K562 (cell line): Measurements from ENCODE around the gene SLC22A16. TPM values are rescaled to one million over a fixed set of nuclear protein-coding genes. Genes with fewer than 3 reads are reported as not detected.
A peak's percentile ranks its signal among the peaks of the same experiment; 100 is the strongest.

Source experiments
- ATAC-seq: fragments of 200-7000 bp; cut with Tn5 transposase; 3 replicates; pipeline ENCODE4 v1.9.1; 2020; ENCODE audit warnings: moderate library complexity
- BruUV-seq: library from RNA; stranded (reverse); fragments of 400-500 nt; replicated peaks from 2 replicates; lab custom pipeline; 2021; lab: Mats Ljungman, UMichigan
- CTCF ChIA-PET: fragments of 300-600 bp; formaldehyde crosslinking; extraction: SDS; loops from one replicate; lab custom pipeline; 2021; ENCODE audit warnings: low intra/inter-chr PET ratio; lab: Yijun Ruan, JAX
- POLR2A ChIA-PET: fragments of 300-600, 350-650 bp; sonication (Branson Sonifier 250); formaldehyde crosslinking; extraction: SDS; loops from one replicate; lab custom pipeline; 2021; ENCODE audit warnings: antibody characterized with exemption, inconsistent platforms; lab: Yijun Ruan, JAX
- DNase-seq, 4 experiments: peaks; one replicate each; pipeline versions ENCODE4 v3.0.0 to v3.0.0-alpha.2; 2011 to 2018; ENCODE audit warnings: low spot score in 3 of 4, mixed read lengths in 3 of 4; ENCODE audit errors: extremely low read depth in 1 of 4
- FAIRE-seq: peaks from 2 replicates; lab custom pipeline; 2011; peaks lifted over from hg19 to GRCh38; lab: Jason Lieb, UNC
- H2AFZ ChIP-seq: 2 replicates; pipeline ENCODE4 v1.6.0; 2011; ENCODE audit warnings: low read depth, low read length, control low read depth, inconsistent platforms
- H3K27ac ChIP-seq: fragments of 200-600 bp; 3 replicates; pipeline ENCODE4 v1.8.0; 2011; ENCODE audit warnings: low read depth, mild to moderate bottlenecking, control low read depth, inconsistent platforms, low read length, moderate library complexity, mixed read lengths; ENCODE audit errors: extremely low read depth
- H3K27me3 ChIP-seq, 2 experiments: fragments of 300-600 bp in 1 of 2; 2 replicates in 1 of 2; 3 replicates in 1 of 2; pipeline versions ENCODE4 v1.6.0 to v1.8.0; 2011; ENCODE audit warnings: inconsistent platforms in 2 of 2, low read length in 2 of 2, mild to moderate bottlenecking in 1 of 2, mixed read lengths in 1 of 2, moderate library complexity in 1 of 2; ENCODE audit not compliant: control insufficient read depth in 2 of 2, insufficient read depth in 2 of 2
- H3K36me3 ChIP-seq: fragments of 300-600 bp; 3 replicates; pipeline ENCODE4 v1.8.0; 2011; ENCODE audit warnings: mild to moderate bottlenecking, low read length, inconsistent platforms; ENCODE audit not compliant: control insufficient read depth, insufficient read depth
- H3K4me1 ChIP-seq, 2 experiments: fragments of 200-600 bp in 1 of 2; replicated peaks in 1 of 2; 2 replicates in 1 of 2; 3 replicates in 1 of 2; pipeline versions ENCODE4 v1.5.1 to v1.8.0; 2011; ENCODE audit warnings: inconsistent platforms in 2 of 2, low read length in 2 of 2, mild to moderate bottlenecking in 1 of 2, mixed read lengths in 1 of 2, moderate library complexity in 1 of 2; ENCODE audit not compliant: control insufficient read depth in 2 of 2, insufficient read depth in 2 of 2
- H3K4me2 ChIP-seq: 2 replicates; pipeline ENCODE4 v1.6.1; 2011; ENCODE audit warnings: low read length, control low read depth, inconsistent platforms, mixed read lengths; ENCODE audit not compliant: insufficient read depth
- H3K4me3 ChIP-seq: fragments of 200-600 bp; sonication (generic), shearing (Covaris generic); 2 replicates; pipeline ENCODE4 v1.5.1; 2016; ENCODE audit warnings: control low read depth, inconsistent platforms
- H3K79me2 ChIP-seq: fragments of 200-600 bp; 3 replicates; pipeline ENCODE4 v1.8.0; 2011; ENCODE audit warnings: low read length, inconsistent platforms; ENCODE audit not compliant: control insufficient read depth, insufficient read depth
- H3K9ac ChIP-seq, 2 experiments: 2 replicates each; pipeline versions ENCODE4 v1.6.0 to v1.6.1; 2011; ENCODE audit warnings: low read depth in 2 of 2, low read length in 2 of 2, control low read depth in 1 of 2, inconsistent platforms in 1 of 2, mild to moderate bottlenecking in 1 of 2, mixed read lengths in 1 of 2; ENCODE audit not compliant: insufficient read depth in 1 of 2
- H3K9me1 ChIP-seq: one replicate; pipeline ENCODE4 v1.6.0; 2011; ENCODE audit warnings: inconsistent platforms, mild to moderate bottlenecking, low read length, moderate library complexity; ENCODE audit not compliant: control insufficient read depth, insufficient read depth
- H3K9me3 ChIP-seq: replicated peaks from 2 replicates; pipeline ENCODE4 v1.5.1; 2011; ENCODE audit warnings: low read depth, low read length, inconsistent platforms; ENCODE audit not compliant: control insufficient read depth, insufficient read depth
- H4K20me1 ChIP-seq: replicated peaks from 2 replicates; pipeline ENCODE4 v1.6.1; 2011; ENCODE audit warnings: low read length, inconsistent platforms, mixed read lengths; ENCODE audit not compliant: control insufficient read depth, insufficient read depth
- EP300 ChIP-seq: IDR thresholded peaks from 2 replicates; pipeline ENCODE4 v1.6.1; 2012; ENCODE audit warnings: low read length, improper control_type of control experiment
- FOSL1 ChIP-seq: fragments of 200-800 bp; sonication (Bioruptor generic); conservative IDR thresholded peaks from 2 replicates; pipeline ENCODE4 v1.6.1; 2016; ENCODE audit warnings: missing genetic modification characterization, missing compliant biosample characterization
- HDGF ChIP-seq: fragments of 450-650 bp; IDR thresholded peaks from 2 replicates; pipeline ENCODE4 v1.6.1; 2016
- IRF2 ChIP-seq: sonication (generic); formaldehyde crosslinking; IDR thresholded peaks from 2 replicates; pipeline ENCODE4 v1.8.1; 2022; ENCODE audit warnings: mild to moderate bottlenecking, missing genetic modification reagents
- MEIS2 ChIP-seq: fragments of 450-650 bp; IDR thresholded peaks from 2 replicates; pipeline ENCODE4 v1.6.1; 2014; ENCODE audit warnings: mild to moderate bottlenecking; ENCODE audit not compliant: partially characterized antibody
- NFE2 ChIP-seq: IDR thresholded peaks from 2 replicates; pipeline ENCODE4 v1.6.1; 2014; ENCODE audit warnings: antibody characterized with exemption, low read depth
- POLR3A ChIP-seq: IDR thresholded peaks from 2 replicates; pipeline ENCODE4 v1.6.1; 2011; ENCODE audit warnings: borderline replicate concordance, mild to moderate bottlenecking, moderate library complexity; ENCODE audit not compliant: insufficient read length, insufficient read depth; ENCODE audit errors: extremely low read depth
- RBM34 ChIP-seq: fragments of 200-400 bp; formaldehyde crosslinking; IDR thresholded peaks from 2 replicates; pipeline ENCODE4 v1.6.1; 2018; ENCODE audit warnings: low read length, borderline replicate concordance; ENCODE audit not compliant: insufficient read depth
- RFX7 ChIP-seq: fragments of 250-450 bp; sonication (Bioruptor Pico); IDR thresholded peaks from 2 replicates; pipeline ENCODE4 v1.5.1; 2021; ENCODE audit warnings: mild to moderate bottlenecking
- RHOXF2B ChIP-seq: fragments of 250-450 bp; sonication (Bioruptor Pico); conservative IDR thresholded peaks from 2 replicates; pipeline ENCODE4 v1.5.1; 2021
- SMARCA5 ChIP-seq: fragments of 450-650 bp; IDR thresholded peaks from 2 replicates; pipeline ENCODE4 v1.6.1; 2016
- TCF3 ChIP-seq: sonication (generic); formaldehyde crosslinking; IDR thresholded peaks from 2 replicates; pipeline ENCODE4 v1.4.0; 2020; ENCODE audit warnings: mild to moderate bottlenecking, missing genetic modification reagents
- ZBTB17 ChIP-seq: fragments of 450-650 bp; formaldehyde crosslinking; IDR thresholded peaks from 2 replicates; pipeline ENCODE4 v1.4.0; 2020; ENCODE audit warnings: mild to moderate bottlenecking
- WGBS: fragments of 100-300 bp; shearing (Covaris generic); methylation state at CpG from one replicate; pipeline ENCODE4 v1.1.6; 2016; ENCODE audit warnings: low coverage, mixed read lengths; ENCODE audit not compliant: insufficient coverage; ENCODE audit errors: missing lambda C conversion rate; 5-methylcytosine and 5-hydroxymethylcytosine counted together
- in situ Hi-C: fragments of 300-500 bp; cut with MboI; formaldehyde crosslinking; loops from 4 replicates; pipeline ENCODE4 v1.15.0; 2018; ENCODE audit warnings: inconsistent platforms, mixed read lengths
- intact Hi-C: fragments of 100-400 bp; cut with micrococcal nuclease; formaldehyde crosslinking; loops from 2 replicates; pipeline ENCODE4 v1.14.2; 2022
- polyA plus RNA-seq, 8 experiments: library from polyadenylated mRNA; depleted of rRNA in 4 of 8; stranded (reverse) in 5 of 8; unstranded in 3 of 8; fragments of >200 nt; fragmentation: Nextera tagmentation in 2 of 8; fragmentation: Illumina TruSeq in 1 of 8; extraction: Ambion mirVana in 2 of 8; extraction: Trizol in 1 of 8; gene quantifications; 2 replicates each; pipeline versions ENCODE4 v1.2.1 to v1.2.3, GENCODE V29; 2011 to 2014; ENCODE audit warnings: inconsistent platforms in 1 of 8, missing spikeins in 1 of 8
- total RNA-seq, 7 experiments: library from RNA; depleted of rRNA in 6 of 7; stranded (reverse); fragments of >200 nt in 6 of 7; fragmentation: Illumina TruSeq in 2 of 7; extraction: Trizol in 2 of 7; gene quantifications; 2 replicates each; pipeline versions ENCODE4 v1.2.1 to v1.2.3, GENCODE V29; 2011 to 2021; ENCODE audit warnings: low replicate concordance in 1 of 7
- TF ChIP-seq, protein P1 (sequence below): fragments of 450-650 bp; IDR thresholded peaks from 2 replicates; pipeline ENCODE4 v1.6.1; 2016; ENCODE audit warnings: antibody characterized with exemption

The SLC22A16 gene
- total and polyA plus RNA-seq, 9 of the 15 experiments (the other 6 are each of a cell fraction or from before 2014, with no cell fraction given) = not detected

- no peak for TF ChIP-seq SMARCA5
- no peak for TF ChIP-seq RHOXF2B (CRISPR knock-in tag)
- H3K9me3 ChIP-seq = no peaks in the 10 kb centered on the region
- in situ Hi-C loops = loop anchor here (10.0 to 25.0 kb wide), 3 partner anchors 225 to 862 kb away; partner anchors contain the start of gene WASF1
- no peak for FAIRE-seq
- ATAC-seq = peak; percentile 37
- H3K79me2 ChIP-seq = no peaks in the 10 kb centered on the region
- H3K4me2 ChIP-seq = no peak overlapping the region
- H3K27ac ChIP-seq = no peak overlapping the region
- intact Hi-C loops = loop anchor here (10.0 kb wide), 1 partner anchor 615 kb away; no protein-coding TSS in a partner anchor
- H3K4me1 ChIP-seq = peaks cover 9 to 11% of the 10 kb centered on the region in 2 experiments; a peak in 3 of 5 replicates
- no peaks in the 10 kb centered on the region for H3K36me3 ChIP-seq
- no peaks in the 10 kb centered on the region for H3K9me1 ChIP-seq
- POLR2A ChIA-PET = interaction anchor here (0.6 kb wide), 1 partner anchor 70 kb away, joined by 3 read pairs; no protein-coding TSS in a partner anchor
- CTCF ChIA-PET = no interaction called here
- H3K9ac ChIP-seq = no peak overlapping the region; a peak in 1 of 4 replicates
- H3K4me3 ChIP-seq = no peak overlapping the region
- H3K27me3 ChIP-seq = peaks cover 0 to 11% of the 10 kb centered on the region in 2 experiments; a peak in 3 of 5 replicates
- no peak for DNase-seq
- BruUV-seq = no TSS peak
- peak overlapping the region; percentile 40; the same call in 1 of the 2 replicates for H2AFZ ChIP-seq
- no peaks in the 10 kb centered on the region for H4K20me1 ChIP-seq
- 60% methylated on average over 31 of the region's 43 CpGs for WGBS
Observed at GRCh38 chr6:110399219-110400071, 77.0 kb downstream of the SLC22A16 start.

- Histone ChIP-seq H3K79me2 (no peaks in the 10 kb centered on the region), H3K27ac (no peak overlapping the region), H3K9me3 (no peaks in the 10 kb centered on the region), H3K27me3 (peaks cover 0 to 14% of the 10 kb centered on the region in 2 experiments; a peak in 3 of 5 replicates), H3K4me2 (no peak overlapping the region), H3K4me1 (peaks cover 9 to 11% of the 10 kb centered on the region in 2 experiments; a peak in 3 of 5 replicates), H3K9ac (no peak overlapping the region), H3K9me1 (no peaks in the 10 kb centered on the region), H3K36me3 (no peaks in the 10 kb centered on the region), H3K4me3 (no peak overlapping the region), H4K20me1 (no peaks in the 10 kb centered on the region), H2AFZ (peak overlapping the region; percentile 55; the same call in 1 of the 2 replicates)
- peak in 2 of 4 experiments; percentile 14 to 30 for DNase-seq
- peak; percentile 74 for ATAC-seq
- ChIA-PET POLR2A (no interaction called here), CTCF (no interaction called here)
- intact Hi-C loops = loop anchor here (10.0 kb wide), 1 partner anchor 614 kb away; no protein-coding TSS in a partner anchor
- in situ Hi-C loops = loop anchor here (10.0 to 25.0 kb wide), 3 partner anchors 224 to 861 kb away; partner anchors contain the start of gene WASF1
- no TSS peak for BruUV-seq
- 8% methylated on average over 4 of the region's 4 CpGs for WGBS
- no peak for FAIRE-seq
- no peak for TF ChIP-seq HDGF
- peak; percentile 83 for TF ChIP-seq FOSL1 (tag)
- TF ChIP-seq NFE2 = 0 out of 2 replicates have a peak, but pooled peaks have one; percentile 33
- TF ChIP-seq, protein P1, sequence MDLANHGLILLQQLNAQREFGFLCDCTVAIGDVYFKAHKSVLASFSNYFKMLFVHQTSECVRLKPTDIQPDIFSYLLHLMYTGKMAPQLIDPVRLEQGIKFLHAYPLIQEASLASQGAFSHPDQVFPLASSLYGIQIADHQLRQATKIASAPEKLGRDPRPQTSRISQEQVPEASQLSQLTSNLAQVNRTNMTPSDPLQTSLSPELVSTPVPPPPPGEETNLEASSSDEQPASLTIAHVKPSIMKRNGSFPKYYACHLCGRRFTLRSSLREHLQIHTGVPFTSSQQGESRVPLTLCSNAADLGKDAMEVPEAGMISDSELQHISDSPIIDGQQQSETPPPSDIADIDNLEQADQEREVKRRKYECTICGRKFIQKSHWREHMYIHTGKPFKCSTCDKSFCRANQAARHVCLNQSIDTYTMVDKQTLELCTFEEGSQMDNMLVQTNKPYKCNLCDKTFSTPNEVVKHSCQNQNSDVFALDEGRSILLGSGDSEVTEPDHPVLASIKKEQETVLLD = no peak
- TF ChIP-seq ZBTB17 (CRISPR knock-in tag) = 0 out of 2 replicates have a peak, but pooled peaks have one; percentile 51
- TF ChIP-seq MEIS2 = peak; percentile 33
- no peak for TF ChIP-seq POLR3A
- TF ChIP-seq RFX7 = no peak
- no peak for TF ChIP-seq IRF2
- no peak for TF ChIP-seq EP300
- no peak for TF ChIP-seq TCF3 (CRISPR knock-in tag)
- TF ChIP-seq RBM34 = no peak
Observed at GRCh38 chr6:110398778-110399177, 77.6 kb downstream of the SLC22A16 start.
